ENCODE results near the gene IRX5.

IRX5 gene

GRCh38 chr16:54947616-54948015 is 17.0 kb downstream of the IRX5 start:
- no peak for TF ChIP-seq CREB1 (IDR thresholded peaks at IDR 0.05; ENCODE audit: low read depth)
- no peak for TF ChIP-seq USF1 (IDR thresholded peaks at IDR 0.05)
- no peak for TF ChIP-seq TCF12 (IDR thresholded peaks at IDR 0.05; ENCODE audit: low read depth)
- no peak for TF ChIP-seq YY1 (IDR thresholded peaks at IDR 0.05; ENCODE audit: low read depth)
- TF ChIP-seq EGR1 (IDR thresholded peaks at IDR 0.05): no peak
- no peak for TF ChIP-seq MAX (IDR thresholded peaks at IDR 0.05)
- TF ChIP-seq RAD21 (IDR thresholded peaks at IDR 0.05; ENCODE audit: low read depth): no peak
- no peak for TF ChIP-seq TEAD4 (IDR thresholded peaks at IDR 0.05)
- TF ChIP-seq TAF1 (IDR thresholded peaks at IDR 0.05; ENCODE audit: low read depth): no peak

- TF ChIP-seq EGR1 (IDR thresholded peaks at IDR 0.05) (no peak), TCF12 (IDR thresholded peaks at IDR 0.05; ENCODE audit: low read depth) (no peak), TAF1 (IDR thresholded peaks at IDR 0.05; ENCODE audit: low read depth) (no peak), REST (IDR thresholded peaks at IDR 0.05; ENCODE audit: low read depth) (no peak), NFIC (IDR thresholded peaks at IDR 0.05) (no peak), USF1 (IDR thresholded peaks at IDR 0.05) (no peak), YY1 (IDR thresholded peaks at IDR 0.05; ENCODE audit: low read depth) (no peak), TEAD4 (IDR thresholded peaks at IDR 0.05) (no peak), MAX (IDR thresholded peaks at IDR 0.05) (no peak), RAD21 (IDR thresholded peaks at IDR 0.05; ENCODE audit: low read depth) (no peak), ZBTB7A (IDR thresholded peaks at IDR 0.05; ENCODE audit: low read depth) (no peak), FOXM1 (IDR thresholded peaks at IDR 0.05; ENCODE audit: borderline replicate concordance, low read depth) (no peak), CREB1 (IDR thresholded peaks at IDR 0.05; ENCODE audit: low read depth) (no peak), EP300 (IDR thresholded peaks at IDR 0.05; ENCODE audit: borderline replicate concordance) (no peak)
These were observed 21.5 kb downstream of the IRX5 start for GRCh38 chr16:54952195-54952594.

GRCh38 chr16:54953461-54953860 is 22.8 kb downstream of the IRX5 start:
- no peak for TF ChIP-seq REST (IDR thresholded peaks at IDR 0.05; ENCODE audit: low read depth)
- no peak for TF ChIP-seq MAX (IDR thresholded peaks at IDR 0.05)
- no peak for TF ChIP-seq EGR1 (IDR thresholded peaks at IDR 0.05)
- no peak for TF ChIP-seq YY1 (IDR thresholded peaks at IDR 0.05; ENCODE audit: low read depth)
- TF ChIP-seq TAF1 (IDR thresholded peaks at IDR 0.05; ENCODE audit: low read depth): no peak
- TF ChIP-seq TCF12 (IDR thresholded peaks at IDR 0.05; ENCODE audit: low read depth): no peak
- TF ChIP-seq RAD21 (IDR thresholded peaks at IDR 0.05; ENCODE audit: low read depth): no peak
- no peak for TF ChIP-seq TEAD4 (IDR thresholded peaks at IDR 0.05)
- TF ChIP-seq CREB1 (IDR thresholded peaks at IDR 0.05; ENCODE audit: low read depth): no peak
- TF ChIP-seq USF1 (IDR thresholded peaks at IDR 0.05): no peak
- no peak for TF ChIP-seq ZBTB7A (IDR thresholded peaks at IDR 0.05; ENCODE audit: low read depth)
- no peak for TF ChIP-seq EP300 (IDR thresholded peaks at IDR 0.05; ENCODE audit: borderline replicate concordance)

GRCh38 chr16:54954220-54954619 is 23.6 kb downstream of the IRX5 start:
- TF ChIP-seq REST (IDR thresholded peaks at IDR 0.05; ENCODE audit: low read depth): no peak
- TF ChIP-seq EGR1 (IDR thresholded peaks at IDR 0.05): no peak
- no peak for TF ChIP-seq EP300 (IDR thresholded peaks at IDR 0.05; ENCODE audit: borderline replicate concordance)
- TF ChIP-seq MAX (IDR thresholded peaks at IDR 0.05): no peak
- no peak for TF ChIP-seq ZBTB7A (IDR thresholded peaks at IDR 0.05; ENCODE audit: low read depth)
- no peak for TF ChIP-seq TCF12 (IDR thresholded peaks at IDR 0.05; ENCODE audit: low read depth)
- TF ChIP-seq TAF1 (IDR thresholded peaks at IDR 0.05; ENCODE audit: low read depth): no peak
- no peak for TF ChIP-seq TEAD4 (IDR thresholded peaks at IDR 0.05)
- TF ChIP-seq CREB1 (IDR thresholded peaks at IDR 0.05; ENCODE audit: low read depth): no peak
- no peak for TF ChIP-seq RAD21 (IDR thresholded peaks at IDR 0.05; ENCODE audit: low read depth)
- TF ChIP-seq FOXM1 (IDR thresholded peaks at IDR 0.05; ENCODE audit: borderline replicate concordance, low read depth): no peak
- TF ChIP-seq USF1 (IDR thresholded peaks at IDR 0.05): no peak
- TF ChIP-seq CEBPB (IDR thresholded peaks at IDR 0.05): no peak
- TF ChIP-seq YY1 (IDR thresholded peaks at IDR 0.05; ENCODE audit: low read depth): no peak
- no peak for TF ChIP-seq NFIC (IDR thresholded peaks at IDR 0.05)

All from Ishikawa (cell line).